A549 treated with Hydrocortisone at 1 μM for 4 hours (cell line): ENCODE results near the gene C11orf21. TPM values are rescaled to one million over a fixed set of nuclear protein-coding genes. Genes with fewer than 3 reads are reported as not detected.

Experiments used
- total RNA-seq: library from RNA; stranded (reverse); fragments of 200-300 nt; extraction: Qiagen RNA extraction; gene quantifications from 5 replicates; pipeline ENCODE4 v1.2.3, GENCODE V29; 2022

The C11orf21 gene
- not detected in 5 replicates for total RNA-seq

GRCh38 chr11:2301631-2302305 is at the start of gene C11orf21, which contains the start of gene TSPAN32:
C11orf21 (minus strand) TSS chr11:2301918; CDS start chr11:2301808, 110 bp downstream.
TSPAN32 (plus strand) TSS chr11:2302013; CDS start chr11:2302150, 137 bp downstream.

GRCh38 chr11:2270322-2271076 is 31.2 kb downstream of the C11orf21 start, which contains the start of gene ASCL2:
ASCL2 (minus strand) TSS chr11:2270588; CDS start chr11:2270332, 256 bp downstream.

Other genes starting within 250 kb of the C11orf21 start
- gene IGF2, start 162.5 kb downstream of the C11orf21 start, total RNA-seq: 1.6 to 2.9 TPM (median 2.7 TPM) in 5 replicates
- gene INS, start 140.7 kb downstream of the C11orf21 start, total RNA-seq: not detected in 5 replicates
- gene TH, start 130.1 kb downstream of the C11orf21 start, total RNA-seq: 0.07 to 0.20 TPM in 2 of 5 replicates, not detected in the others
- not detected in 5 replicates for gene ASCL2, start 31.3 kb downstream of the C11orf21 start, total RNA-seq
- gene TSPAN32, start 95 bp upstream of the C11orf21 start, total RNA-seq: not detected in 5 replicates
- 332 to 426 TPM (median 412 TPM) in 5 replicates for gene CD81, start 75.4 kb upstream of the C11orf21 start, total RNA-seq
- gene TSSC4, start 98.8 kb upstream of the C11orf21 start, total RNA-seq: 49.0 to 80.6 TPM (median 64.7 TPM) in 5 replicates
- gene TRPM5, start 142.6 kb upstream of the C11orf21 start, total RNA-seq: not detected in 5 replicates
- gene KCNQ1, start 143.1 kb upstream of the C11orf21 start, total RNA-seq: 0.71 to 0.97 TPM (median 0.78 TPM) in 5 replicates